Inflammatory macrophage treated with lipopolysaccharide for 1 hour (primary cell): ENCODE data around the gene PTF1A.

ENCODE experiments used
- DNase-seq, 2 donors: peaks; one replicate each; pipeline ENCODE4 v3.0.0-alpha.2; 2020 to 2022

Gene PTF1A, protein sequence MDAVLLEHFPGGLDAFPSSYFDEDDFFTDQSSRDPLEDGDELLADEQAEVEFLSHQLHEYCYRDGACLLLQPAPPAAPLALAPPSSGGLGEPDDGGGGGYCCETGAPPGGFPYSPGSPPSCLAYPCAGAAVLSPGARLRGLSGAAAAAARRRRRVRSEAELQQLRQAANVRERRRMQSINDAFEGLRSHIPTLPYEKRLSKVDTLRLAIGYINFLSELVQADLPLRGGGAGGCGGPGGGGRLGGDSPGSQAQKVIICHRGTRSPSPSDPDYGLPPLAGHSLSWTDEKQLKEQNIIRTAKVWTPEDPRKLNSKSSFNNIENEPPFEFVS

GRCh38 chr10:23191764-23192711, at the start of gene PTF1A:
TSS of gene PTF1A (plus strand) at chr10:23192312. CDS start at chr10:23192531, 219 bp downstream.
- no peak for DNase-seq

GRCh38 chr10:23146258-23146657, 45.9 kb upstream of the PTF1A start:
- no peak for DNase-seq

- no peak for DNase-seq
Measured at GRCh38 chr10:23147035-23147434, 45.1 kb upstream of the PTF1A start.

GRCh38 chr10:23148214-23148613, 43.9 kb upstream of the PTF1A start:
- DNase-seq = no peak

GRCh38 chr10:23150091-23150490, 42.0 kb upstream of the PTF1A start:
- DNase-seq = no peak

- no peak for DNase-seq
Measured at GRCh38 chr10:23150610-23151009, 41.5 kb upstream of the PTF1A start.

GRCh38 chr10:23151071-23151470, 41.0 kb upstream of the PTF1A start:
- DNase-seq = no peak

DNA sequence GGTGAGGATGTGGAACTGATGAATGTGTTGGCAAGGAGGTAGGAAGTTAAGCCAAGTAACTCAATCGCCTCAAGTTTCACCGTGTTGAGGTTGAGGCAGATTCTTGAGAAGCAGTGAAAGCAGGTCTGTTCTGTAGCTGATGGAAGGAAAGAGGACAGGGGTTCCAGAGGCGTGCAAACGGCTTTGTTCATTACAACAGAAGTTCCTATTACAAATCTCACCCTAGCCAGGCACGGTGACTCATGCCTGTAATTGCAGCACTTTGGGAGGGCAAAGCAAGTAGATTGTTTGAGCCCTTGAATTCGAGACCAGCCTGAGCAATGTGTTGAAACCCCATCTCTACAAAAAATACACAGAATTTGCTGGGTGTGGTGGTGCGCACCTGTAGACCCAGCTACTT, 36.9 kb upstream of the PTF1A start:
- DNase-seq = no peak

DNA sequence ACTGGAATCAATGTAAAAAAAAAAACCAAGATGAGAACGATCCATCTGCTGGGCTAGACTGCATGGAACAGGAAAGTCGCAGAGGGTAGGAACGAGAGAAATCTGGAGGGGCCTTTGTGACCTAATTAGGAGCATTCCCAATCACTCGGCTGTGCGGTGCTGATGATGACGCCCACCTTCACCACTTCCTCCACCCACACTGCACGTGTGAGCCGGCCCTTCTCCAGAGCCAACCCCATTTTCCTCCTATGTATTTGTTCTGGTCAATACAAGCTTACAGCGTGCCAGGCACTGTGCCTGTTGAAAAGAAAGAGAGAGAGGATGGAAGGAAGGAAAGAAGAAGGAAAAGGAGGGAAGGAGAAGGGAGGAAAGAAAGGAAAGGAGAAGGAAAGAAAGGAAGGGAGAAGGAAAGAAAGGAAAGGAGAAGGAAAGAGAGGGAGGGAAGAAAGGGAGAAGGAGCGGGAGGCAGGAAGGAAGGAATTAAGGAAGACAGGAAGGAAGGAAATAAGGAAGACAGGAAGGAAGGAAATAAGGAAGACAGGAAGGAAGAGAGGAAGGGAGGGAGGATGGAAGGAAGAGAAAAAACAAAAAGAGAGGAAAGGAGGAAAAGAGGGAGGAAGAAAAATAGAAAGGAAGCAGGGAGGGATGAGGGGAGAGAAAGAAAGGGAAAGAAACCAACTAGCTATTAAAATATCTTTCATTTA, 35.5 kb upstream of the PTF1A start:
- DNase-seq = no peak

DNA sequence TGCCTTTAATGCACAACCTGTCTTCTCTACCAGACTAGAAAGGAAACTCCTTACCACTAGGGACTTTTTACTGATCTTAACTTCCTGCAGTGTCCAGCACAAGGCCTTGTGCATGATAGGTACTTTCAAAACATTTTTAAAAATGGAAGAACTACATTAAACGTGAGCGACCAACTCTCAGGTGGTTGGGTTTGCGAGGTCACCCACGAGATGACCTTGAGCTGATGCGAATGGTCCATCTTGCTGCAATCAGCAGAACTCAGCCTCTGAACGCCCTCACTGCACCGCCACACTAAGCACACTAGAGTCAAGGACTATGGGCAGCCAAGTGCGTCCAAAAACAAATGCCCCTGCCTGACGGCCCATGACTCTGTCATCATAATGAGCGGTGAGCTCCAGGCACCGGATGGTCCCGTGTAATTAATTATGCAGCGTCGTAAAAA, 34.9 kb upstream of the PTF1A start:
- no peak for DNase-seq

GRCh38 chr10:23157691-23158369, 34.3 kb upstream of the PTF1A start:
- DNase-seq = peak; percentile 5 to 12

GRCh38 chr10:23158370-23158769, 33.7 kb upstream of the PTF1A start:
- peak; percentile 25 to 75 for DNase-seq

GRCh38 chr10:23171232-23171876, 20.8 kb upstream of the PTF1A start:
- no peak for DNase-seq

GRCh38 chr10:23172429-23173213, 19.5 kb upstream of the PTF1A start:
- no peak for DNase-seq

- DNase-seq = no peak
Measured at GRCh38 chr10:23173214-23174073, 18.7 kb upstream of the PTF1A start.

DNA sequence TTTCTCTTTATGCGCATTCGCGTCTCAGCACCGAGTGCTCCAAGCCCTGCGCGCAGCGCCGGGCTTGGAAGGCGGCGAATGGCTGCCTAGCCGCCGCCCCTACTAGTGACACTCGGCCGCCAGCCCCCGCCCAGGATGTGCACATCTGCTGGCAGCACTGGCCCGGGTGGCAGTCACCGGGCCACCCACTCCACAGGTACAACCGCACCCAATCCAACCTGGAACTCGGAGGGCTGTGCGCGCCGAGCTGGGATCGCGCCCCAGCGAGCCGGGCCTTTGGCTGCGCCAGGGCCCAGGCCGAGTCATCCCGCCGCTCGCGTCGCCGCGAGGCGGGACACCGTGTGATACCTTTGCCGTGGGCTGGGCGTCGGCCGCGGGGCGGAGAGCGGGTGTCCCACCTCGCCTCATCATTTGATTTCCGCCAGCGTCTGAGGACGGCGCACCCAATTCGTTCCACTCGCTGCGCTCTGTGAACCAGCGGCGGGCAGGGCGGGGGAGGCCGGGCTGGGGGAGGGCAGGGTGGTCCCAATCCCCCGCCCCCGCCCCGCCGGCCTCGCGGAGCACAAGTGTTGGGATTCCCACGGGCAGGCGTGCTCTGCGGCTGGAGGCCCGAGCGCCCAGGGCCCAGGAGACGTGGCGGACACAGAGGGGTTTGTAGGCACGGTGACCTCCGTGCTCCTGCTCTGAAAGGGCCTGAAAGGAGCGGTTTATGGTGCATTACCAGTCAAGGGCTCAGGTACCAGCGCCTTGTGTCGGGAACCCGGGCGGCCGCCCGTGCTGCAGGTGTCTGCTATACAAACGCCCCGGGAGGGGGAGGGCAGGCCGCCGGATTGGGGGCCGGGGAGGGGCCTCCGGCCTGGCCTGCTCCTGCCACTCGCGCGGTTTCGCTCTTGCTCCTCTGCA, 17.8 kb upstream of the PTF1A start:
- DNase-seq = no peak

- no peak for DNase-seq
Measured at GRCh38 chr10:23174977-23175512, 17.1 kb upstream of the PTF1A start.

GRCh38 chr10:23186178-23186577, 5.9 kb upstream of the PTF1A start:
- DNase-seq = no peak

GRCh38 chr10:23186697-23187096, 5.4 kb upstream of the PTF1A start:
- DNase-seq = no peak
